Tibial nerve (tissue), 4 donors: ENCODE measurements around the gene POSTN.

Source experiments
- CTCF ChIP-seq, 5 experiments: fragments of 200-600 bp in 3 of 5; fragments of 450-650 bp in 2 of 5; sonication (generic) in 3 of 5; IDR thresholded peaks; one replicate each; pipeline ENCODE4 v1.5.1; 2016 to 2019; ENCODE audit warnings: antibody characterized with exemption in 5 of 5, mild to moderate bottlenecking in 3 of 5, moderate library complexity in 2 of 5
- EP300 ChIP-seq, 2 donors: sonication (generic); formaldehyde crosslinking; IDR thresholded peaks; one replicate each; pipeline ENCODE4 v1.6.1; 2017; ENCODE audit warnings: antibody characterized with exemption in 2 of 2, mild to moderate bottlenecking in 1 of 2
- POLR2A ChIP-seq, 2 donors: fragments of 450-650 bp; IDR thresholded peaks; one replicate each; pipeline ENCODE4 v1.6.1; 2017; ENCODE audit warnings: antibody characterized with exemption in 2 of 2, mild to moderate bottlenecking in 2 of 2, moderate library complexity in 2 of 2

- TF ChIP-seq CTCF (IDR thresholded peaks at IDR 0.05) (no peak), POLR2A (IDR thresholded peaks at IDR 0.05) (no peak), EP300 (IDR thresholded peaks at IDR 0.05) (no peak)
Observed at GRCh38 chr13:37586164-37586563, 12.4 kb downstream of the POSTN start.
